ENCODE results near the gene DYNC2LI1.

DYNC2LI1 gene

GRCh38 chr2:43749583-43749982 lies 24.3 kb upstream of the DYNC2LI1 start:
- TF ChIP-seq CTCF (IDR thresholded peaks at IDR 0.05; ENCODE audit: low read depth, low read length), result no peak

GRCh38 chr2:43751476-43751990 lies 22.3 kb upstream of the DYNC2LI1 start:
- TF ChIP-seq CTCF (IDR thresholded peaks at IDR 0.05; ENCODE audit: low read depth, low read length), result no peak
- no peak overlapping the region for H3K4me3 ChIP-seq (ENCODE audit: low read depth, low read length)

More at GRCh38 chr2:43749583-43749982, 24.3 kb upstream of the DYNC2LI1 start:
- H3K4me3 ChIP-seq (ENCODE audit: low read depth, low read length), result no peak overlapping the region

- no peak overlapping the region for H3K4me3 ChIP-seq (ENCODE audit: low read depth, low read length)
- TF ChIP-seq CTCF (IDR thresholded peaks at IDR 0.05; ENCODE audit: low read depth, low read length), result no peak
Measured at GRCh38 chr2:43752302-43752701, 21.5 kb upstream of the DYNC2LI1 start.

DNA sequence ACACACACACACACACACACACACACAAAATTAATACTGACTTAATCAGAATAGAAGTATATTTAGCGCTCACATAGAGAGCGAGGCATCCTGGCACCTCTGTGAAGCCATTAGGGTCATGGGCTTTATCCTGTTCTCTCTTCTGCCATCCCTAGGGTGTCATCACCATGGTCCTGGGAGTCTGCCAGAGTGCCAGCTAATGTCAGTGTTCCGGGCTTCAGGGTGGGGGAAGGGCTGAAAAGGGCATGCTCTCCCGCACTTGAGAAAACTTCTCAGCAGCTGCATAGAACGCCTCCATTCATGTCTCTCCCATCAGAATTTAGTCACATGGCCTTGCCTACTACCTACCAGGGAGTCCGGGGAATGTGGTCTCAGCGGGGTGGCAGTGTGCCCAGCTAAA lies 19.7 kb upstream of the DYNC2LI1 start:
- no peak overlapping the region for H3K4me3 ChIP-seq (ENCODE audit: low read depth, low read length)
- TF ChIP-seq CTCF (IDR thresholded peaks at IDR 0.05; ENCODE audit: low read depth, low read length), result no peak

DNA sequence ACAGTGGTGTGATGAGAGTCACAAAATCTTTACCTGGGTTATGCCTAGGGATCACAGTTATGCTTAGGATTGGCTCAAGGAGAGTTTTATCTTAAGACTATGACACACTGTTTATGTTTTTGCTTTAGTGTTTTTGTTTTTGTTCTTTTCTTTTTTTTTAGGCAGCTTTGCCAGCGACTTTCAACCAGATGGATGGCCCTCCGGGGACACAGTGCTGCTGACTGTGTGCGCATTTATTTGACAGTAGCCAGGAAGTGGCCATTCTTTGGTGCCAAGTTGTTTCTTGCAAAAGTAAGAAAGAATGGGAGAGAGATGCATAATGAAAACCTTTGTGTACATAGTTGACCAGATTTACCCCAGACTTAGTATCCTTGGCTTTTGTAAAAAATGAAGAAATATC lies 15.1 kb upstream of the DYNC2LI1 start:
- H3K4me3 ChIP-seq (ENCODE audit: low read depth, low read length), result no peak overlapping the region
- TF ChIP-seq CTCF (IDR thresholded peaks at IDR 0.05; ENCODE audit: low read depth, low read length), result no peak

DNA sequence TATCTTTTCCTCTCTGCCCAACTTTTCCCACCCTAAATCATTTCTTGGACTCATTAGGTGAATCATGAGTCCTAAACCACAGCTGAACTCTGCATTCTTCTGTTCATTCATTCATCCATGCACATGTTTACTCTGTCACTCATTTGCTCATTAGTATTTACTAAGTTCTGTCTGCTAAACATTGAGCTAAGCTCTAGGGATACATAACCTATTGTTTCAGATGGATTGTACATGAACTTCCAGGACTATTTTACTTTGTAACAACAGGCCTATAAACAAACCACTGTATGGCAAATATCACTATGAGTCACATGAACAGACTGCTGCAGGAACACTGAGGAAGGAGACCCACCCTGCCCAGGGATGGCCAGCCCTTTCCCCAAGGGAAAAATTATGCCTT lies 14.6 kb upstream of the DYNC2LI1 start:
- no peak overlapping the region for H3K4me3 ChIP-seq (ENCODE audit: low read depth, low read length)
- TF ChIP-seq CTCF (IDR thresholded peaks at IDR 0.05; ENCODE audit: low read depth, low read length), result no peak

GRCh38 chr2:43762286-43762685 lies 11.6 kb upstream of the DYNC2LI1 start:
- H3K4me3 ChIP-seq (ENCODE audit: low read depth, low read length), result no peak overlapping the region
- TF ChIP-seq CTCF (IDR thresholded peaks at IDR 0.05; ENCODE audit: low read depth, low read length), result no peak
